HepG2 (cell line): ENCODE measurements around the gene RASL10B. TPM values are rescaled to one million over a fixed set of nuclear protein-coding genes. Genes with fewer than 3 reads are reported as not detected.

ENCODE experiments used
- ATAC-seq: fragments of 200-7000 bp; cut with Tn5 transposase; 3 replicates; pipeline ENCODE4 v1.9.1; 2020; ENCODE audit warnings: mild to moderate bottlenecking, moderate library complexity
- BruUV-seq: library from RNA; stranded (reverse); fragments of 400-500 nt; replicated peaks from 2 replicates; lab custom pipeline; 2021; lab: Mats Ljungman, UMichigan
- CTCF ChIA-PET: fragments of 300-600 bp; formaldehyde crosslinking; extraction: SDS; loops from one replicate; lab custom pipeline; 2021; ENCODE audit warnings: low total read pairs, inconsistent platforms, low intra/inter-chr PET ratio; lab: Yijun Ruan, JAX
- POLR2A ChIA-PET: fragments of 350-600 bp; sonication (Branson Sonifier 250); formaldehyde crosslinking; loops from one replicate; lab custom pipeline; 2020; ENCODE audit warnings: antibody characterized with exemption, inconsistent platforms; lab: Yijun Ruan, JAX
- DNase-seq: peaks from one replicate; pipeline ENCODE4 v3.0.0-alpha.2; 2015; ENCODE audit warnings: low spot score
- FAIRE-seq: peaks from 3 replicates; lab custom pipeline; 2011; peaks lifted over from hg19 to GRCh38; lab: Jason Lieb, UNC
- H2AFZ ChIP-seq: one replicate; pipeline ENCODE4 v1.6.1; 2011; ENCODE audit warnings: low read length, inconsistent platforms
- H3K27ac ChIP-seq: fragments of 300-600 bp; 3 replicates; pipeline ENCODE4 v1.8.0; 2011; ENCODE audit warnings: mixed run types, mild to moderate bottlenecking, mixed read lengths, low read length, inconsistent platforms; ENCODE audit not compliant: insufficient read depth; ENCODE audit errors: extremely low read length
- H3K27me3 ChIP-seq, 2 experiments: fragments of 200-600 bp in 1 of 2; 2 replicates in 1 of 2; 3 replicates in 1 of 2; pipeline versions ENCODE4 v1.6.0 to v1.8.0; 2011; ENCODE audit warnings: low read length in 2 of 2, mild to moderate bottlenecking in 2 of 2, moderate library complexity in 2 of 2, inconsistent platforms in 1 of 2; ENCODE audit not compliant: insufficient read depth in 2 of 2, control insufficient read depth in 1 of 2
- H3K36me3 ChIP-seq, 2 experiments: fragments of 200-600 bp in 1 of 2; replicated peaks in 1 of 2; 2 replicates in 1 of 2; 3 replicates in 1 of 2; pipeline versions ENCODE4 v1.5.1 to v1.8.0; 2011; ENCODE audit warnings: low read length in 2 of 2, inconsistent platforms in 1 of 2; ENCODE audit not compliant: insufficient read depth in 2 of 2, control insufficient read depth in 1 of 2
- H3K4me1 ChIP-seq: 2 replicates; pipeline ENCODE4 v1.5.1; 2012; ENCODE audit warnings: low read length, inconsistent platforms; ENCODE audit not compliant: insufficient read depth
- H3K4me2 ChIP-seq: 2 replicates; pipeline ENCODE4 v1.6.0; 2011; ENCODE audit warnings: low read depth, low read length, inconsistent platforms
- H3K4me3 ChIP-seq, 3 experiments: fragments of 200-600 bp in 1 of 3; sonication (generic), shearing (Covaris generic) in 1 of 3; replicated peaks in 1 of 3; 2 replicates each; pipeline ENCODE4 v1.5.1; 2011 to 2016; ENCODE audit warnings: low read length in 3 of 3, inconsistent platforms in 2 of 3, low read depth in 2 of 3, mild to moderate bottlenecking in 2 of 3, control low read depth in 1 of 3, mixed read lengths in 1 of 3; ENCODE audit not compliant: insufficient read depth in 1 of 3
- H3K79me2 ChIP-seq: one replicate; pipeline ENCODE4 v1.6.1; 2011; ENCODE audit warnings: low read length, inconsistent platforms; ENCODE audit not compliant: insufficient read depth
- H3K9ac ChIP-seq: 2 replicates; pipeline ENCODE4 v1.6.0; 2011; ENCODE audit warnings: mild to moderate bottlenecking, low read depth, low read length, inconsistent platforms; ENCODE audit not compliant: insufficient read depth
- H3K9me3 ChIP-seq: 2 replicates; pipeline ENCODE4 v1.5.1; 2012; ENCODE audit warnings: mild to moderate bottlenecking, low read length
- H4K20me1 ChIP-seq: 2 replicates; pipeline ENCODE4 v1.6.0; 2011; ENCODE audit warnings: inconsistent platforms, mild to moderate bottlenecking, low read length, moderate library complexity; ENCODE audit not compliant: insufficient read depth
- AFF4 ChIP-seq: sonication (generic); formaldehyde crosslinking; IDR thresholded peaks from 2 replicates; pipeline ENCODE4 v1.4.0; 2020; ENCODE audit warnings: missing genetic modification reagents
- AGO2 ChIP-seq: fragments of 200-400 bp; formaldehyde crosslinking; optimal IDR thresholded peaks from 2 replicates; pipeline ENCODE3; 2017; ENCODE audit warnings: mild to moderate bottlenecking, low read depth, low read length, moderate library complexity
- CBX1 ChIP-seq: IDR thresholded peaks from one replicate; pipeline ENCODE4 v1.6.1; 2016; ENCODE audit warnings: antibody characterized with exemption, low read depth
- EP300 ChIP-seq, 3 experiments: sonication (generic) in 1 of 3; formaldehyde crosslinking in 1 of 3; IDR thresholded peaks; 2 replicates each; pipeline versions ENCODE4 v1.5.1 to v1.6.1; 2011 to 2020; ENCODE audit warnings: low read depth in 2 of 3, low read length in 2 of 3, borderline replicate concordance in 1 of 3, improper control_type of control experiment in 1 of 3, mild to moderate bottlenecking in 1 of 3, missing genetic modification reagents in 1 of 3, moderate library complexity in 1 of 3
- HDAC1 ChIP-seq: sonication (generic); formaldehyde crosslinking; IDR thresholded peaks from 2 replicates; pipeline ENCODE4 v1.5.1; 2020; ENCODE audit warnings: mild to moderate bottlenecking, missing genetic modification reagents
- HOXA5 ChIP-seq: sonication (generic); formaldehyde crosslinking; IDR thresholded peaks from 2 replicates; pipeline ENCODE4 v1.4.0; 2020; ENCODE audit warnings: missing genetic modification reagents
- MXD1 ChIP-seq: sonication (generic); formaldehyde crosslinking; IDR thresholded peaks from 2 replicates; pipeline ENCODE4 v1.4.0; 2020; ENCODE audit warnings: mild to moderate bottlenecking, missing genetic modification reagents
- RAD51 ChIP-seq: fragments of 450-650 bp; IDR thresholded peaks from 2 replicates; pipeline ENCODE4 v1.6.1; 2016; ENCODE audit warnings: borderline replicate concordance
- STAT5B ChIP-seq: sonication (generic); formaldehyde crosslinking; IDR thresholded peaks from 2 replicates; pipeline ENCODE4 v1.4.0; 2020; ENCODE audit warnings: missing genetic modification reagents
- ZNF160 ChIP-seq: sonication (generic); formaldehyde crosslinking; IDR thresholded peaks from 2 replicates; pipeline ENCODE4 v1.8.0; 2022; ENCODE audit warnings: mild to moderate bottlenecking, inconsistent platforms, missing genetic modification reagents
- ZNF547 ChIP-seq: sonication (generic); formaldehyde crosslinking; IDR thresholded peaks from 2 replicates; pipeline ENCODE4 v1.5.1; 2020; ENCODE audit warnings: mild to moderate bottlenecking, missing genetic modification reagents
- ZNF607 ChIP-seq: sonication (generic); formaldehyde crosslinking; IDR thresholded peaks from 2 replicates; pipeline ENCODE4 v1.5.1; 2020; ENCODE audit warnings: missing genetic modification reagents, mild to moderate bottlenecking, borderline replicate concordance
- ZNF780A ChIP-seq: sonication (generic); formaldehyde crosslinking; IDR thresholded peaks from 2 replicates; pipeline ENCODE4 v1.8.0; 2022; ENCODE audit warnings: mild to moderate bottlenecking, missing genetic modification reagents, moderate library complexity
- WGBS: methylation state at CpG from one replicate; pipeline ENCODE4 v1.1.6; 2017; ENCODE audit warnings: low lambda C conversion rate; 5-methylcytosine and 5-hydroxymethylcytosine counted together
- in situ Hi-C: cut with HindIII; loops from 2 replicates; pipeline ENCODE4 v1.10.0; 2017; ENCODE audit warnings: low pct_unique_long_range_greater_than_20kb; ENCODE audit not compliant: extremely low pct_ligation_motif_present
- intact Hi-C: fragments of 100-400 bp; cut with micrococcal nuclease; formaldehyde crosslinking; loops from one replicate; pipeline ENCODE4 v1.10.0; 2022; ENCODE audit not compliant: unreplicated experiment
- polyA plus RNA-seq, 8 experiments: library from polyadenylated mRNA; depleted of rRNA in 3 of 8; stranded (reverse) in 7 of 8; unstranded in 1 of 8; fragments of >200 nt; fragmentation: Illumina TruSeq in 4 of 8; extraction: Trizol in 4 of 8; gene quantifications; 2 replicates each; pipeline versions ENCODE4 v1.2.1 to v1.2.3, GENCODE V29; 2011 to 2016; ENCODE audit warnings: low read depth in 4 of 8, missing spikeins in 1 of 8, mixed read lengths in 1 of 8; ENCODE audit not compliant: insufficient read depth in 1 of 8
- total RNA-seq, 5 experiments: library from RNA; depleted of rRNA; stranded (reverse); fragments of >200 nt; fragmentation: Illumina TruSeq; extraction: Trizol; gene quantifications; 2 replicates each; pipeline ENCODE4 v1.2.3, GENCODE V29; 2016; ENCODE audit warnings: low read depth in 1 of 5
- TF ChIP-seq, protein P1 (sequence below): sonication (generic); formaldehyde crosslinking; IDR thresholded peaks from 2 replicates; pipeline ENCODE4 v1.8.1; 2023; ENCODE audit warnings: mild to moderate bottlenecking, inconsistent platforms, moderate library complexity, missing genetic modification reagents, borderline replicate concordance
- TF ChIP-seq, protein P2 (sequence below): sonication (generic); formaldehyde crosslinking; IDR thresholded peaks from 2 replicates; pipeline ENCODE4 v1.8.1; 2023; ENCODE audit warnings: missing genetic modification reagents, mild to moderate bottlenecking, borderline replicate concordance
- TF ChIP-seq, protein P3 (sequence below): sonication (generic); formaldehyde crosslinking; IDR thresholded peaks from 2 replicates; pipeline ENCODE4 v1.4.0; 2020; ENCODE audit warnings: missing genetic modification reagents, mild to moderate bottlenecking, borderline replicate concordance

RASL10B gene
- total and polyA plus RNA-seq, 2 of the 13 experiments (the other 11 are each of a cell fraction or from before 2014, with no cell fraction given): 8.8 to 11.0 TPM

- no TSS peak for BruUV-seq
- Histone ChIP-seq H3K9me3 (no peaks in the 10 kb centered on the region), H3K36me3 (peaks cover 10 to 46% of the 10 kb centered on the region in 2 experiments; a peak in 4 of 5 replicates), H3K27ac (no peak overlapping the region), H2AFZ (no peak overlapping the region), H4K20me1 (no peaks in the 10 kb centered on the region), H3K27me3 (no peaks in the 10 kb centered on the region), H3K9ac (no peak overlapping the region), H3K4me1 (no peaks in the 10 kb centered on the region), H3K4me3 (no peak overlapping the region), H3K4me2 (no peak overlapping the region), H3K79me2 (no peaks in the 10 kb centered on the region)
- ChIA-PET POLR2A (no interaction called here), CTCF (no interaction called here)
- intact Hi-C loops (no loop called here), in situ Hi-C loops (no loop called here)
- FAIRE-seq (no peak), DNase-seq (no peak), ATAC-seq (no peak)
- 86% methylated on average over 7 of the region's 7 CpGs for WGBS
- no peak for TF ChIP-seq CBX1
- TF ChIP-seq STAT5B (CRISPR knock-in tag): no peak
- TF ChIP-seq AFF4 (CRISPR knock-in tag): no peak
- TF ChIP-seq AGO2: no peak
- no peak for TF ChIP-seq ZNF607 (CRISPR knock-in tag)
- TF ChIP-seq, protein P1, sequence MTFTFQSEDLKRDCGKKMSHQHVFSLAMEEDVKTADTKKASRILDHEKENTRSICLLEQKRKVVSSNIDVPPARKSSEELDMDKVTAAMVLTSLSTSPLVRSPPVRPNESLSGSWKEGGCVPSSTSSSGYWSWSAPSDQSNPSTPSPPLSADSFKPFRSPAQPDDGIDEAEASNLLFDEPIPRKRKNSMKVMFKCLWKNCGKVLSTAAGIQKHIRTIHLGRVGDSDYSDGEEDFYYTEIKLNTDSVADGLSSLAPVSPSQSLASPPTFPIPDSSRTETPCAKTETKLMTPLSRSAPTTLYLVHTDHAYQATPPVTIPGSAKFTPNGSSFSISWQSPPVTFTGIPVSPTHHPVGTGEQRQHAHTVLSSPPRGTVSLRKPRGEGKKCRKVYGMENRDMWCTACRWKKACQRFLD: no peak
- no peak for TF ChIP-seq HDAC1 (CRISPR knock-in tag)
- TF ChIP-seq EP300 (IDR thresholded peaks at IDR 0.05; ENCODE audit: low read depth in 2 of 2, low read length in 2 of 2): no peak
- no peak for TF ChIP-seq EP300 (CRISPR knock-in tag; IDR thresholded peaks at IDR 0.05; ENCODE audit: borderline replicate concordance)
- no peak for TF ChIP-seq MXD1 (CRISPR knock-in tag)
- no peak for TF ChIP-seq RAD51
- no peak for TF ChIP-seq HOXA5 (CRISPR knock-in tag)
- TF ChIP-seq, protein P2, sequence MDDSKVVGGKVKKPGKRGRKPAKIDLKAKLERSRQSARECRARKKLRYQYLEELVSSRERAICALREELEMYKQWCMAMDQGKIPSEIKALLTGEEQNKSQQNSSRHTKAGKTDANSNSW: no peak
- no peak for TF ChIP-seq ZNF780A
- no peak for TF ChIP-seq ZNF547 (CRISPR knock-in tag)
- TF ChIP-seq, protein P3, sequence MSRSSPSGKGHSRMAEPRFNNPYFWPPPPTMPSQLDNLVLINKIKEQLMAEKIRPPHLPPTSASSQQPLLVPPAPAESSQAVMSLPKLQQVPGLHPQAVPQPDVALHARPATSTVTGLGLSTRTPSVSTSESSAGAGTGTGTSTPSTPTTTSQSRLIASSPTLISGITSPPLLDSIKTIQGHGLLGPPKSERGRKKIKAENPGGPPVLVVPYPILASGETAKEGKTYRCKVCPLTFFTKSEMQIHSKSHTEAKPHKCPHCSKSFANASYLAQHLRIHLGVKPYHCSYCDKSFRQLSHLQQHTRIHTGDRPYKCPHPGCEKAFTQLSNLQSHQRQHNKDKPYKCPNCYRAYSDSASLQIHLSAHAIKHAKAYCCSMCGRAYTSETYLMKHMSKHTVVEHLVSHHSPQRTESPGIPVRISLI (CRISPR knock-in tag): no peak
- no peak for TF ChIP-seq ZNF160 (CRISPR knock-in tag)
Measured at GRCh38 chr17:35692512-35693210, 38.8 kb upstream of the RASL10B start.
